GM20431 (cell line): ENCODE data around the gene GSE1.

ENCODE experiments used
- in situ Hi-C: fragments of 300-500 bp; cut with MseI, MboI; formaldehyde crosslinking; loops from one replicate; pipeline ENCODE4 v1.15.0; 2020; ENCODE audit warnings: low sequenced_read_pairs; ENCODE audit not compliant: unreplicated experiment

Gene GSE1

GRCh38 chr16:85627526-85628264 is 14.6 kb downstream of the GSE1 start:
- in situ Hi-C loops, result no loop called here

GRCh38 chr16:85628265-85628556 is 15.1 kb downstream of the GSE1 start:
- in situ Hi-C loops, result no loop called here

GRCh38 chr16:85628645-85629044 is 15.5 kb downstream of the GSE1 start:
- in situ Hi-C loops, result no loop called here

GRCh38 chr16:85629326-85629725 is 16.2 kb downstream of the GSE1 start:
- in situ Hi-C loops, result no loop called here

- in situ Hi-C loops, result no loop called here
Measured at GRCh38 chr16:85629853-85630252, 16.7 kb downstream of the GSE1 start.

GRCh38 chr16:85631230-85631629 is 18.1 kb downstream of the GSE1 start:
- in situ Hi-C loops, result no loop called here

GRCh38 chr16:85631802-85632393 is 18.8 kb downstream of the GSE1 start:
- in situ Hi-C loops, result no loop called here

- in situ Hi-C loops, result no loop called here
Measured at GRCh38 chr16:85632709-85633437, 19.8 kb downstream of the GSE1 start.

- in situ Hi-C loops, result no loop called here
Measured at GRCh38 chr16:85633438-85633743, 20.3 kb downstream of the GSE1 start.

- in situ Hi-C loops, result no loop called here
Measured at GRCh38 chr16:85633888-85634287, 20.8 kb downstream of the GSE1 start.

GRCh38 chr16:85634747-85635544 is 21.8 kb downstream of the GSE1 start:
- in situ Hi-C loops, result no loop called here

GRCh38 chr16:85635545-85636140 is 22.5 kb downstream of the GSE1 start:
- in situ Hi-C loops, result no loop called here

- in situ Hi-C loops, result no loop called here
Measured at GRCh38 chr16:85636234-85636812, 23.2 kb downstream of the GSE1 start.

GRCh38 chr16:85637061-85637807 is 24.1 kb downstream of the GSE1 start:
- in situ Hi-C loops, result no loop called here

- in situ Hi-C loops, result no loop called here
Measured at GRCh38 chr16:85637808-85638647, 24.9 kb downstream of the GSE1 start.

GRCh38 chr16:85638695-85639409 is 25.7 kb downstream of the GSE1 start:
- in situ Hi-C loops, result no loop called here

GRCh38 chr16:85639529-85640253 is 26.6 kb downstream of the GSE1 start:
- in situ Hi-C loops, result no loop called here

- in situ Hi-C loops, result no loop called here
Measured at GRCh38 chr16:85640254-85640558, 27.1 kb downstream of the GSE1 start.
